ENCODE data around the gene EFCAB9. TPM values are rescaled to one million over a fixed set of nuclear protein-coding genes. Genes with fewer than 3 reads are reported as not detected.

Gene EFCAB9
- total RNA-seq, 1 experiment from 2014 or later: not detected

DNA sequence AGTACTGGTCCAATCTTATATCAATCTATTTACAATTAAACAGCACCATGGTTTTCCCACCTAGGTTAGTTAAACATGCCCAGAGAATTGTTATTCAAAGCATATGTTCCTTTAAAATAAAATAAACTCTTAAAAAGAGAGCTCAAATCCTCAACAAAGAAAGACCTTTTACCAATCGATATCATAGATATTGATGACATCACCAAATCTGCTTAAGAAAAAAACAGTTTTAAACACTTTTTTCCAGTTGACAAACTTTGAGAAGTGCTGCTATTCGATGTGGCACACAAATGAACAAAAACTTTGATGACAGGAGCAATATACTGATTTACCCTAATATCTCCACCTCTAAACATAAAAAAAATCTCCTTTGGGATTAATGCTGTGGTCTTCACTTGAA, 15.7 kb downstream of the EFCAB9 start:
- H2BK12ac ChIP-seq (ENCODE audit: insufficient read length, low read depth, low read length): no peak overlapping the region
- H3K27ac Mint-ChIP-seq: no peak overlapping the region
- H2AK5ac ChIP-seq (ENCODE audit: insufficient read length, low read length): no peak overlapping the region
- WGBS (ENCODE audit: extremely low coverage, insufficient read length, low lambda C conversion rate): no CpG with 5 or more reads among the region's 2 CpGs
- DNase-seq: no peak
- H3K4me2 ChIP-seq (ENCODE audit: insufficient read depth, insufficient read length, low read length): no peak overlapping the region
- H4K91ac ChIP-seq (ENCODE audit: insufficient read length, low read depth, low read length): no peak overlapping the region
- no peak overlapping the region for H3K14ac ChIP-seq (ENCODE audit: insufficient read depth, low read length)
- no peak overlapping the region for H3K56ac ChIP-seq (ENCODE audit: insufficient read length, low read depth, low read length)
- no peak overlapping the region for H2AFZ ChIP-seq (ENCODE audit: low read length)
- no peak overlapping the region for H3K27ac ChIP-seq (ENCODE audit: insufficient read length, low read depth, low read length)
- no peak overlapping the region for H2BK20ac ChIP-seq (ENCODE audit: low read depth, low read length, poor library complexity, severe bottlenecking)
- no peak overlapping the region for H2BK15ac ChIP-seq (ENCODE audit: low read depth, low read length)
- no peaks in the 10 kb centered on the region for H3K27me3 Mint-ChIP-seq (ENCODE audit: low read depth)
- no peaks in the 10 kb centered on the region for H3K4me1 ChIP-seq (ENCODE audit: insufficient read depth, low read length)
- no peak overlapping the region for H3K4ac ChIP-seq (ENCODE audit: low read depth, low read length)
- no peak overlapping the region for H2BK5ac ChIP-seq (ENCODE audit: insufficient read length, low read length)
- H3K18ac ChIP-seq (ENCODE audit: insufficient read length, low read depth, low read length): no peak overlapping the region
- H3K9ac ChIP-seq (ENCODE audit: extremely low read depth, insufficient read length, low read length): no peak overlapping the region
- H3K79me1 ChIP-seq (ENCODE audit: insufficient read depth, low read depth, low read length, poor library complexity, severe bottlenecking): peaks cover under 1% of the 10 kb centered on the region
- no peaks in the 10 kb centered on the region for H4K20me1 ChIP-seq (ENCODE audit: control insufficient read depth, insufficient read depth, insufficient read length)
- no peaks in the 10 kb centered on the region; the same call in 1 of the 2 replicates for H3K79me2 ChIP-seq (ENCODE audit: insufficient read depth, low read length)
- no peak overlapping the region for H2BK120ac ChIP-seq (ENCODE audit: low read depth, low read length, poor library complexity, severe bottlenecking)
- no peak overlapping the region for H3T11ph ChIP-seq (ENCODE audit: low read length)
- H3K23me2 ChIP-seq (ENCODE audit: insufficient read length, low read depth, low read length, poor library complexity, severe bottlenecking): no peaks in the 10 kb centered on the region
- H3K23ac ChIP-seq (ENCODE audit: insufficient read length, low read depth, low read length): no peak overlapping the region
- H3K9me3 ChIP-seq (ENCODE audit: control insufficient read depth, low read depth, low read length): no peaks in the 10 kb centered on the region
- no peaks in the 10 kb centered on the region for H3K27me3 ChIP-seq (ENCODE audit: insufficient read depth, low read length)
- H3K9me3 Mint-ChIP-seq: no peaks in the 10 kb centered on the region
- no peak overlapping the region for H4K8ac ChIP-seq (replicated peaks; ENCODE audit: insufficient read length, low read depth, low read length)
- peaks cover 13 to 42% (median 40%) of the 10 kb centered on the region in 3 experiments; a peak in 6 of 7 replicates for H3K36me3 Mint-ChIP-seq (ENCODE audit: insufficient read depth in 1 of 3, low read depth in 3 of 3)
- H3K4me1 Mint-ChIP-seq: no peaks in the 10 kb centered on the region
- TF ChIP-seq, protein P1, sequence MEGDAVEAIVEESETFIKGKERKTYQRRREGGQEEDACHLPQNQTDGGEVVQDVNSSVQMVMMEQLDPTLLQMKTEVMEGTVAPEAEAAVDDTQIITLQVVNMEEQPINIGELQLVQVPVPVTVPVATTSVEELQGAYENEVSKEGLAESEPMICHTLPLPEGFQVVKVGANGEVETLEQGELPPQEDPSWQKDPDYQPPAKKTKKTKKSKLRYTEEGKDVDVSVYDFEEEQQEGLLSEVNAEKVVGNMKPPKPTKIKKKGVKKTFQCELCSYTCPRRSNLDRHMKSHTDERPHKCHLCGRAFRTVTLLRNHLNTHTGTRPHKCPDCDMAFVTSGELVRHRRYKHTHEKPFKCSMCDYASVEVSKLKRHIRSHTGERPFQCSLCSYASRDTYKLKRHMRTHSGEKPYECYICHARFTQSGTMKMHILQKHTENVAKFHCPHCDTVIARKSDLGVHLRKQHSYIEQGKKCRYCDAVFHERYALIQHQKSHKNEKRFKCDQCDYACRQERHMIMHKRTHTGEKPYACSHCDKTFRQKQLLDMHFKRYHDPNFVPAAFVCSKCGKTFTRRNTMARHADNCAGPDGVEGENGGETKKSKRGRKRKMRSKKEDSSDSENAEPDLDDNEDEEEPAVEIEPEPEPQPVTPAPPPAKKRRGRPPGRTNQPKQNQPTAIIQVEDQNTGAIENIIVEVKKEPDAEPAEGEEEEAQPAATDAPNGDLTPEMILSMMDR (conservative IDR thresholded peaks at IDR 0.05): no peak
- no peak overlapping the region for H4K5ac ChIP-seq (ENCODE audit: insufficient read length, low read depth, low read length)
- H3K4me3 Mint-ChIP-seq: no peak overlapping the region

All from H9 (cell line).